SK-N-MC (cell line): Measurements from ENCODE around the gene ZMYND8.

ENCODE experiments used
- EZH2 ChIP-seq: fragments of 200-600 bp; sonication (generic); IDR thresholded peaks from one replicate; pipeline ENCODE4 v1.6.1; 2017; ENCODE audit warnings: antibody characterized with exemption
- POLR2AphosphoS5 ChIP-seq: IDR thresholded peaks from 2 replicates; pipeline ENCODE4 v1.6.1; 2012; ENCODE audit warnings: mild to moderate bottlenecking, low read depth, low read length, borderline replicate concordance

DNA sequence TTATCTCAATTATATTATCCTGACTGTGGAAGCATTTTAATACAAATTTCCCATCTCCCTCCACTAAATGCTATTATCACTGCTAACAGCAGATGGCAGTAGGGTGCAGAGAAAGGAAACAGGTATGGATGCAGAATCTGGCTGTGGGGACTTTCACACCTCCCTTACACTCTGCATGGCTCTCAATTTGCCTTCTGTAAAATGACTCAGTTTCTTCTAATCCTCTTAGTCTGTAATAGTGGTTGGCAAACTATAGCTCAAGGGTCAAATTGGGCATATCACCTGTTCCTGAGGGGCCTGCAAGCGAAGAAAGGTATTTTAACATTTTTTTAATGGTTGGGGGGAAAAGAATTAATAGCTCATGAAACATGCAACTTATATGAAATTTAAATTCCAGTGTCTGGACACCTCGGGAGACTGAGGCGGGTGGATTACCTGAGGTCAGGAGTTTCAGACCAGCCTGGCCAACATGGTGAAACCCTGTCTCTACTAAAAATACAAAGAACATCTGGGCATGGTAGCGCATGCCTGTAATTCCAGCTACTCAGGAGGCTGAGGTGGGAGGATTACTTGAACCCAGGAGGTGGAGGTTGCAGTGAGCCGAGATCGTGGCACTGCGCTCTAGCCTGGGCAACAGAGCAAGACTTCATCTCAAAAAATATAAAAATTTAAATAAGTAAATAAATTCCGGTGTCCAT lies 83.5 kb downstream of the ZMYND8 start:
- TF ChIP-seq POLR2AphosphoS5 (no peak), EZH2 (no peak)
